AG04450 (cell line): ENCODE data around the gene TRAPPC3. TPM values are rescaled to one million over a fixed set of nuclear protein-coding genes. Genes with fewer than 3 reads are reported as not detected.

Experiments used
- CTCF ChIA-PET: fragments of 300-600, 350-600 bp; formaldehyde crosslinking; extraction: SDS; loops from one replicate; lab custom pipeline; 2022; ENCODE audit warnings: antibody characterized with exemption, inconsistent platforms; lab: Charles Lee
- POLR2A ChIA-PET: fragments of 350-600 bp; formaldehyde crosslinking; extraction: SDS; loops from one replicate; lab custom pipeline; 2021; ENCODE audit warnings: antibody characterized with exemption, inconsistent platforms; lab: Yijun Ruan, JAX
- DNase-seq: peaks from one replicate; pipeline ENCODE4 v3.0.0-alpha.2; 2011; ENCODE audit warnings: low read depth, low spot score
- H3K27ac ChIP-seq: one replicate; pipeline ENCODE4 v1.5.1; 2012; ENCODE audit warnings: low read depth, low read length, control low read depth
- H3K27me3 ChIP-seq: one replicate; pipeline ENCODE4 v1.6.0; 2012; ENCODE audit warnings: low read length; ENCODE audit not compliant: control insufficient read depth, insufficient read depth
- H3K4me3 ChIP-seq: 2 replicates; pipeline ENCODE4 v1.5.1; 2011; ENCODE audit warnings: mild to moderate bottlenecking, low read depth, low read length, control low read depth
- H3K9me3 ChIP-seq: 2 replicates; pipeline ENCODE4 v1.5.1; 2012; ENCODE audit warnings: low read length; ENCODE audit not compliant: control insufficient read depth, insufficient read depth
- CTCF ChIP-seq: IDR thresholded peaks from 2 replicates; pipeline ENCODE4 v1.5.1; 2011; ENCODE audit warnings: low read depth, low read length, control low read depth, inconsistent platforms
- polyA plus RNA-seq: library from polyadenylated mRNA; depleted of rRNA; stranded (reverse); fragments of >200 nt; gene quantifications from 2 replicates; pipeline ENCODE4 v1.2.3, GENCODE V29; 2011

Gene TRAPPC3
- polyA plus RNA-seq, 1 experiment: 92.3 TPM

GRCh38 chr1:36143424-36143823 is 5.9 kb downstream of the TRAPPC3 start:
- Histone ChIP-seq H3K27me3 (no peaks in the 10 kb centered on the region), H3K9me3 (no peaks in the 10 kb centered on the region; the same call in 1 of the 2 replicates), H3K4me3 (no peak overlapping the region), H3K27ac (no peak overlapping the region)
- TF ChIP-seq CTCF: no peak
- CTCF ChIA-PET: interaction anchor here (1.2 to 2.8 kb wide), 2 partner anchors 9 to 157 kb away, joined by 3 to 17 read pairs; no protein-coding TSS in a partner anchor
- DNase-seq: no peak
- POLR2A ChIA-PET: no interaction called here

GRCh38 chr1:36142121-36142520 is 7.2 kb downstream of the TRAPPC3 start:
- no peak for TF ChIP-seq CTCF
- Histone ChIP-seq H3K27me3 (no peaks in the 10 kb centered on the region), H3K4me3 (no peak overlapping the region), H3K9me3 (no peaks in the 10 kb centered on the region; the same call in 1 of the 2 replicates), H3K27ac (no peak overlapping the region)
- CTCF ChIA-PET: interaction anchor here (0.6 to 1.1 kb wide), 4 partner anchors 9 to 282 kb away, joined by 4 to 6 read pairs (median 5); no protein-coding TSS in a partner anchor
- POLR2A ChIA-PET: no interaction called here
- no peak for DNase-seq

GRCh38 chr1:36139521-36139920 is 9.8 kb downstream of the TRAPPC3 start:
- Histone ChIP-seq H3K9me3 (no peaks in the 10 kb centered on the region), H3K4me3 (no peak overlapping the region), H3K27me3 (no peaks in the 10 kb centered on the region), H3K27ac (no peak overlapping the region)
- ChIA-PET POLR2A (no interaction called here), CTCF (interaction anchor here (0.5 to 1.0 kb wide), 3 partner anchors 146 to 161 kb away, joined by 3 to 5 read pairs (median 3); no protein-coding TSS in a partner anchor)
- no peak for TF ChIP-seq CTCF
- no peak for DNase-seq

- H3K4me3 ChIP-seq: no peak overlapping the region
- CTCF ChIA-PET: interaction anchor here (1.0 to 6.2 kb wide), 4 partner anchors 38 to 148 kb away, joined by 3 to 145 read pairs (median 8); no protein-coding TSS in a partner anchor
- TF ChIP-seq CTCF: no peak
- POLR2A ChIA-PET: no interaction called here
- no peaks in the 10 kb centered on the region for H3K9me3 ChIP-seq
- H3K27ac ChIP-seq: no peak overlapping the region
- DNase-seq: no peak
- no peaks in the 10 kb centered on the region for H3K27me3 ChIP-seq
Measured at GRCh38 chr1:36137776-36138175, 11.5 kb downstream of the TRAPPC3 start.

- DNase-seq: no peak
- CTCF ChIA-PET: interaction anchor here (1.0 to 6.2 kb wide), 3 partner anchors 38 to 148 kb away, joined by 3 to 145 read pairs (median 13); no protein-coding TSS in a partner anchor
- no peaks in the 10 kb centered on the region for H3K27me3 ChIP-seq
- H3K9me3 ChIP-seq: no peaks in the 10 kb centered on the region
- POLR2A ChIA-PET: interaction anchor here (1.3 kb wide), 1 partner anchor 12 kb away, joined by 8 read pairs; the partner anchor contains the start of gene TRAPPC3
- peak overlapping the region; percentile 77 for H3K27ac ChIP-seq
- TF ChIP-seq CTCF: no peak
- no peak overlapping the region for H3K4me3 ChIP-seq
Measured at GRCh38 chr1:36137226-36137625, 12.1 kb downstream of the TRAPPC3 start.
